Dedifferentiated amniotic fluid mesenchymal stem cell (primary cell): ENCODE results near the gene RHOD.

Experiments used
- DNase-seq: peaks from one replicate; pipeline ENCODE4 v3.0.0-alpha.2; 2016; ENCODE audit errors: extremely low spot score

Gene RHOD

GRCh38 chr11:67031791-67032561 is 24.7 kb upstream of the RHOD start:
- peak; percentile 17 for DNase-seq

- DNase-seq: peak; percentile 83
Measured at GRCh38 chr11:67032830-67033551, 23.7 kb upstream of the RHOD start.

GRCh38 chr11:67033661-67034166 is 22.9 kb upstream of the RHOD start:
- peak; percentile 89 for DNase-seq

GRCh38 chr11:67034350-67034749 is 22.3 kb upstream of the RHOD start:
- DNase-seq: no peak

- DNase-seq: no peak
Measured at GRCh38 chr11:67040147-67040546, 16.5 kb upstream of the RHOD start.

- no peak for DNase-seq
Measured at GRCh38 chr11:67041602-67042001, 15.0 kb upstream of the RHOD start.

- DNase-seq: no peak
Measured at GRCh38 chr11:67043572-67044349, 12.9 kb upstream of the RHOD start.

- DNase-seq: no peak
Measured at GRCh38 chr11:67044496-67044895, 12.2 kb upstream of the RHOD start.

GRCh38 chr11:67045314-67045713 is 11.3 kb upstream of the RHOD start:
- no peak for DNase-seq

GRCh38 chr11:67048515-67049130 is 8.0 kb upstream of the RHOD start:
- no peak for DNase-seq

- no peak for DNase-seq
Measured at GRCh38 chr11:67050139-67050538, 6.5 kb upstream of the RHOD start.

GRCh38 chr11:67051180-67051893 is 5.3 kb upstream of the RHOD start:
- no peak for DNase-seq

GRCh38 chr11:67051945-67052488 is 4.6 kb upstream of the RHOD start:
- DNase-seq: no peak

- DNase-seq: no peak
Measured at GRCh38 chr11:67052891-67053290, 3.8 kb upstream of the RHOD start.

- DNase-seq: peak; percentile 39
Measured at GRCh38 chr11:67053896-67054329, 2.7 kb upstream of the RHOD start.

GRCh38 chr11:67054346-67054835 is 2.3 kb upstream of the RHOD start:
- DNase-seq: no peak

- peak; percentile 47 for DNase-seq
Measured at GRCh38 chr11:67054836-67055523, 1.7 kb upstream of the RHOD start.

- DNase-seq: no peak
Measured at GRCh38 chr11:67055812-67056211, 835 bp upstream of the RHOD start.

GRCh38 chr11:67057205-67057672 is 592 bp downstream of the RHOD start:
- no peak for DNase-seq

GRCh38 chr11:67058506-67058905 is 1.9 kb downstream of the RHOD start:
- no peak for DNase-seq
